Measurements from ENCODE around the gene PODN. TPM values are rescaled to one million over a fixed set of nuclear protein-coding genes. Genes with fewer than 3 reads are reported as not detected.
A peak's percentile ranks its signal among the peaks of the same experiment; 100 is the strongest.

PODN gene
- total and polyA plus RNA-seq, 11 donors, result 5.2 to 61.8 (median 16.7) TPM

- WGBS, 4 donors, result 71 to 75% (median 74%) methylated on average over 14 to 18 of the region's 18 CpGs
- H3K36me3 ChIP-seq, result no peaks in the 10 kb centered on the region
- peaks cover 0 to 8% (median 0%) of the 10 kb centered on the region in 12 donors for H3K9me3 ChIP-seq
- intact Hi-C loops (cut with DNase I), result no loop called here
- peaks cover 0 to 29% (median 18%) of the 10 kb centered on the region in 12 donors for H3K4me1 ChIP-seq
- no peak for TF ChIP-seq CTCF (IDR thresholded peaks at IDR 0.05)
- TF ChIP-seq POLR2A (IDR thresholded peaks at IDR 0.05), result no peak
- H3K4me3 ChIP-seq, result no peak overlapping the region
- no peaks in the 10 kb centered on the region for H3K27me3 ChIP-seq
- no peak for DNase-seq
- peak in 1 of 4 donors; percentile 12 for ATAC-seq
- H3K27ac ChIP-seq, result no peak overlapping the region
Measured at GRCh38 chr1:53110370-53111072, 48.5 kb downstream of the PODN start.

GRCh38 chr1:53111073-53111556 is 49.1 kb downstream of the PODN start:
- Histone ChIP-seq H3K4me1 (peaks cover 0 to 32% (median 20%) of the 10 kb centered on the region in 12 donors), H3K27me3 (no peaks in the 10 kb centered on the region), H3K9me3 (peaks cover 0 to 8% (median 0%) of the 10 kb centered on the region in 12 donors), H3K27ac (no peak overlapping the region), H3K4me3 (no peak overlapping the region), H3K36me3 (no peaks in the 10 kb centered on the region)
- intact Hi-C loops (cut with DNase I), result no loop called here
- WGBS, 4 donors, result 63 to 72% (median 67%) methylated on average over 10 of the region's 10 CpGs
- DNase-seq (no peak), ATAC-seq (peak in 1 of 4 donors; percentile 21)
- TF ChIP-seq CTCF (IDR thresholded peaks at IDR 0.05) (no peak), POLR2A (IDR thresholded peaks at IDR 0.05) (no peak)

- Histone ChIP-seq H3K4me3 (no peak overlapping the region), H3K4me1 (peaks cover 0 to 32% (median 20%) of the 10 kb centered on the region in 12 donors), H3K27me3 (no peaks in the 10 kb centered on the region), H3K36me3 (no peaks in the 10 kb centered on the region), H3K27ac (no peak overlapping the region), H3K9me3 (peaks cover 0 to 8% (median 0%) of the 10 kb centered on the region in 12 donors)
- intact Hi-C loops (cut with DNase I), result no loop called here
- 77 to 83% (median 79%) methylated on average over 5 of the region's 5 CpGs for WGBS, 4 donors
- TF ChIP-seq POLR2A (IDR thresholded peaks at IDR 0.05), result no peak
- no peak for TF ChIP-seq CTCF (IDR thresholded peaks at IDR 0.05)
- ATAC-seq, result no peak
- DNase-seq, result no peak
Measured at GRCh38 chr1:53111693-53112092, 49.7 kb downstream of the PODN start.

- no peaks in the 10 kb centered on the region for H3K36me3 ChIP-seq
- H3K27ac ChIP-seq, result no peak overlapping the region
- no peak overlapping the region for H3K4me3 ChIP-seq
- H3K27me3 ChIP-seq, result no peaks in the 10 kb centered on the region
- ATAC-seq (peak in 1 of 4 donors; percentile 19), DNase-seq (no peak)
- TF ChIP-seq CTCF (IDR thresholded peaks at IDR 0.05) (no peak), POLR2A (IDR thresholded peaks at IDR 0.05) (no peak)
- intact Hi-C loops (cut with DNase I), result no loop called here
- 75 to 84% (median 79%) methylated on average over 2 of the region's 2 CpGs for WGBS, 4 donors
- H3K9me3 ChIP-seq, result peaks cover 0 to 8% (median 0%) of the 10 kb centered on the region in 12 donors
- peaks cover 0 to 32% (median 20%) of the 10 kb centered on the region in 12 donors for H3K4me1 ChIP-seq
Measured at GRCh38 chr1:53112271-53112774, 50.3 kb downstream of the PODN start.
